Coronary artery (tissue), 2 donors: ENCODE results near the gene CHMP1A.
"Not testable (repeated sequence)": the region's sequence is repeated elsewhere in the genome, so short reads cannot be mapped to it uniquely, and the experiment has no call there.

Experiments used
- DNase-seq: peaks from one replicate; pipeline ENCODE4 v3.0.0-alpha.2; 2017; ENCODE audit warnings: low spot score
- H3K27ac ChIP-seq, 2 donors: fragments of 200-600 bp; sonication (generic); one replicate each; pipeline ENCODE4 v1.5.1; 2016 to 2019
- H3K4me3 ChIP-seq: fragments of 200-600 bp; sonication (generic); 2 replicates; pipeline ENCODE4 v1.5.1; 2016; ENCODE audit warnings: mild to moderate bottlenecking, moderate library complexity
- CTCF ChIP-seq: fragments of 200-600 bp; sonication (generic); IDR thresholded peaks from one replicate; pipeline ENCODE4 v1.5.1; 2019; ENCODE audit warnings: antibody characterized with exemption

CHMP1A gene

GRCh38 chr16:89667633-89668032 is 10.1 kb upstream of the CHMP1A start:
- no peak overlapping the region for H3K27ac ChIP-seq
- no peak for TF ChIP-seq CTCF
- DNase-seq, result no peak
- H3K4me3 ChIP-seq, result no peak overlapping the region

- DNase-seq, H3K4me3 ChIP-seq, H3K27ac ChIP-seq: not testable (repeated sequence)
These were observed 9.5 kb upstream of the CHMP1A start for GRCh38 chr16:89667000-89667399.

GRCh38 chr16:89664238-89664637 is 6.7 kb upstream of the CHMP1A start:
- not testable (repeated sequence) for H3K27ac ChIP-seq, H3K4me3 ChIP-seq, DNase-seq

- TF ChIP-seq CTCF, result no peak
- H3K4me3 ChIP-seq, result no peak overlapping the region
- no peak for DNase-seq
- H3K27ac ChIP-seq, result no peak overlapping the region
These were observed 3.7 kb upstream of the CHMP1A start for GRCh38 chr16:89661215-89661614.

GRCh38 chr16:89660146-89660545 is 2.6 kb upstream of the CHMP1A start:
- DNase-seq, result no peak
- no peak for TF ChIP-seq CTCF
- H3K27ac ChIP-seq, result no peak overlapping the region
- no peak overlapping the region for H3K4me3 ChIP-seq

GRCh38 chr16:89658221-89658879 is 842 bp upstream of the CHMP1A start:
- peak overlapping the region; percentile 85 for H3K4me3 ChIP-seq
- TF ChIP-seq CTCF, result no peak
- peak overlapping the region in 1 of 2 donors; percentile 86 for H3K27ac ChIP-seq
- no peak for DNase-seq

- TF ChIP-seq CTCF, result no peak
- DNase-seq, result no peak
- H3K4me3 ChIP-seq, result peak overlapping the region; percentile 85
- peak overlapping the region; percentile 64 to 86 for H3K27ac ChIP-seq
These were observed 930 bp downstream of the CHMP1A start for GRCh38 chr16:89656435-89657121.

GRCh38 chr16:89655062-89655643 is 2.4 kb downstream of the CHMP1A start:
- TF ChIP-seq CTCF, result no peak
- DNase-seq, result no peak
- H3K27ac ChIP-seq, result no peak overlapping the region
- no peak overlapping the region for H3K4me3 ChIP-seq
